WTC11 (cell line): Measurements from ENCODE around the gene CACNB4. TPM values are rescaled to one million over a fixed set of nuclear protein-coding genes. Genes with fewer than 3 reads are reported as not detected.
"Not testable (repeated sequence)": the region's sequence is repeated elsewhere in the genome, so short reads cannot be mapped to it uniquely, and the experiment has no call there.

ENCODE experiments used
- ATAC-seq: fragments of 200-7000 bp; cut with Tn5 transposase; 2 replicates; pipeline ENCODE4 v1.10.0; 2021; ENCODE audit warnings: mild to moderate bottlenecking, moderate library complexity
- CTCF ChIA-PET: fragments of 300-600 bp; sonication (Branson Sonifier 250); formaldehyde crosslinking; loops from one replicate; lab custom pipeline; 2021; ENCODE audit warnings: antibody characterized with exemption; lab: Charles Lee
- POLR2A ChIA-PET: fragments of 350-600 bp; sonication (Branson Sonifier 250); formaldehyde crosslinking; loops from one replicate; lab custom pipeline; 2021; ENCODE audit warnings: antibody characterized with exemption; lab: Charles Lee
- DNase-seq: peaks from one replicate; pipeline ENCODE4 v3.0.0; 2021; ENCODE audit warnings: low spot score
- H3K27ac Mint-ChIP-seq: 2 replicates; pipeline ENCODE4 v1.8.0; 2021; ENCODE audit warnings: mixed read lengths
- H3K27me3 Mint-ChIP-seq: 2 replicates; pipeline ENCODE4 v1.8.0; 2021; ENCODE audit warnings: low read depth, mild to moderate bottlenecking, moderate library complexity, mixed read lengths
- H3K36me3 Mint-ChIP-seq: 2 replicates; pipeline ENCODE4 v1.8.0; 2021; ENCODE audit warnings: mixed read lengths
- H3K4me1 Mint-ChIP-seq: 2 replicates; pipeline ENCODE4 v1.8.0; 2022; ENCODE audit warnings: mixed read lengths
- H3K4me3 Mint-ChIP-seq: 2 replicates; pipeline ENCODE4 v1.8.0; 2021; ENCODE audit warnings: mild to moderate bottlenecking, moderate library complexity, mixed read lengths
- H3K9me3 Mint-ChIP-seq: 2 replicates; pipeline ENCODE4 v1.8.0; 2021; ENCODE audit warnings: mixed read lengths
- CBFB ChIP-seq: sonication (generic); formaldehyde crosslinking; IDR thresholded peaks from 2 replicates; pipeline ENCODE4 v1.8.1; 2022; ENCODE audit warnings: mild to moderate bottlenecking, low read depth, missing genetic modification reagents
- CREB1 ChIP-seq: sonication (generic); formaldehyde crosslinking; IDR thresholded peaks from 2 replicates; pipeline ENCODE4 v1.8.0; 2023; ENCODE audit warnings: mild to moderate bottlenecking, missing genetic modification reagents
- CREM ChIP-seq: sonication (generic); formaldehyde crosslinking; IDR thresholded peaks from 2 replicates; pipeline ENCODE4 v1.8.1; 2022; ENCODE audit warnings: mild to moderate bottlenecking, missing genetic modification reagents, moderate library complexity
- ETV6 ChIP-seq: sonication (generic); formaldehyde crosslinking; IDR thresholded peaks from 2 replicates; pipeline ENCODE4 v1.8.1; 2022; ENCODE audit warnings: mild to moderate bottlenecking, missing genetic modification reagents
- FOXJ3 ChIP-seq: sonication (generic); formaldehyde crosslinking; IDR thresholded peaks from 2 replicates; pipeline ENCODE4 v1.9.0; 2021; ENCODE audit warnings: missing genetic modification reagents, mild to moderate bottlenecking, borderline replicate concordance
- FOXK1 ChIP-seq: sonication (generic); formaldehyde crosslinking; IDR thresholded peaks from 2 replicates; pipeline ENCODE4 v1.8.0; 2022; ENCODE audit warnings: mild to moderate bottlenecking, moderate library complexity, missing genetic modification reagents
- FOXP1 ChIP-seq: sonication (generic); formaldehyde crosslinking; IDR thresholded peaks from 2 replicates; pipeline ENCODE4 v1.8.0; 2022; ENCODE audit warnings: missing genetic modification reagents, mild to moderate bottlenecking, moderate library complexity, borderline replicate concordance
- FOXP4 ChIP-seq: sonication (generic); formaldehyde crosslinking; IDR thresholded peaks from 2 replicates; pipeline ENCODE4 v1.8.0; 2022; ENCODE audit warnings: mild to moderate bottlenecking, missing genetic modification reagents
- GTF2I ChIP-seq: fragments of 250-450 bp; sonication (Bioruptor Pico); conservative IDR thresholded peaks from 2 replicates; pipeline ENCODE4 v1.4.0; 2021; ENCODE audit warnings: mild to moderate bottlenecking
- NFATC4 ChIP-seq: fragments of 250-450 bp; sonication (Bioruptor Pico); IDR thresholded peaks from 2 replicates; pipeline ENCODE4 v1.9.0; 2021; ENCODE audit warnings: mild to moderate bottlenecking
- NR3C1 ChIP-seq: sonication (generic); formaldehyde crosslinking; conservative IDR thresholded peaks from 2 replicates; pipeline ENCODE4 v1.8.1; 2023; ENCODE audit warnings: low read depth, mild to moderate bottlenecking, missing genetic modification reagents
- OVOL2 ChIP-seq: fragments of 250-450 bp; sonication (Bioruptor Pico); IDR thresholded peaks from 2 replicates; pipeline ENCODE4 v1.9.0; 2021; ENCODE audit warnings: mild to moderate bottlenecking, borderline replicate concordance
- PRRX2 ChIP-seq: fragments of 250-450 bp; sonication (Bioruptor Pico); IDR thresholded peaks from 2 replicates; pipeline ENCODE4 v1.8.0; 2021; ENCODE audit warnings: mild to moderate bottlenecking
- SMAD3 ChIP-seq: sonication (generic); formaldehyde crosslinking; IDR thresholded peaks from 2 replicates; pipeline ENCODE4 v1.8.0; 2022; ENCODE audit warnings: missing genetic modification reagents, mild to moderate bottlenecking, borderline replicate concordance
- TCF7 ChIP-seq: sonication (generic); formaldehyde crosslinking; IDR thresholded peaks from 2 replicates; pipeline ENCODE4 v1.8.0; 2022; ENCODE audit warnings: mild to moderate bottlenecking, low read depth, missing genetic modification reagents, moderate library complexity
- TEAD4 ChIP-seq: sonication (generic); formaldehyde crosslinking; IDR thresholded peaks from 2 replicates; pipeline ENCODE4 v1.8.0; 2022; ENCODE audit warnings: mild to moderate bottlenecking, missing genetic modification reagents
- ZNF121 ChIP-seq: sonication (generic); formaldehyde crosslinking; IDR thresholded peaks from 2 replicates; pipeline ENCODE4 v1.8.0; 2023; ENCODE audit warnings: missing genetic modification reagents
- ZNF232 ChIP-seq: sonication (generic); formaldehyde crosslinking; IDR thresholded peaks from 2 replicates; pipeline ENCODE4 v1.8.0; 2022; ENCODE audit warnings: mild to moderate bottlenecking, missing genetic modification reagents
- ZNF532 ChIP-seq: fragments of 250-450 bp; sonication (Bioruptor Pico); IDR thresholded peaks from 2 replicates; pipeline ENCODE4 v1.9.0; 2021; ENCODE audit warnings: mild to moderate bottlenecking, borderline replicate concordance
- total RNA-seq: library from RNA; stranded (reverse); gene quantifications from 3 replicates; pipeline ENCODE4 v1.2.3, GENCODE V29; 2021
- TF ChIP-seq, protein P1 (sequence below): sonication (generic); formaldehyde crosslinking; IDR thresholded peaks from 2 replicates; pipeline ENCODE4 v1.8.1; 2023; ENCODE audit warnings: mild to moderate bottlenecking, missing genetic modification reagents
- TF ChIP-seq, protein P2 (sequence below): sonication (generic); formaldehyde crosslinking; IDR thresholded peaks from 2 replicates; pipeline ENCODE4 v1.8.0; 2022; ENCODE audit warnings: mild to moderate bottlenecking, missing genetic modification reagents

The CACNB4 gene
- total RNA-seq, 1 experiment from 2014 or later, result 4.7 TPM

- H3K9me3 Mint-ChIP-seq, result peaks cover 6% of the 10 kb centered on the region; the same call in 1 of the 2 replicates
- no peak for ATAC-seq
- no peak overlapping the region for H3K4me3 Mint-ChIP-seq
- ChIA-PET CTCF (no interaction called here), POLR2A (no interaction called here)
- DNase-seq, result no peak
- peaks cover 9% of the 10 kb centered on the region for H3K4me1 Mint-ChIP-seq
- no peaks in the 10 kb centered on the region for H3K36me3 Mint-ChIP-seq
- TF ChIP-seq CBFB (CRISPR knock-in tag), result no peak
- no peak for TF ChIP-seq ZNF121 (CRISPR knock-in tag)
- no peak for TF ChIP-seq ZNF232 (CRISPR knock-in tag)
- no peak for TF ChIP-seq CREB1 (CRISPR knock-in tag)
- no peaks in the 10 kb centered on the region for H3K27me3 Mint-ChIP-seq
- no peak overlapping the region for H3K27ac Mint-ChIP-seq
Measured at GRCh38 chr2:152114366-152114765, 15.5 kb upstream of the CACNB4 start.

DNA sequence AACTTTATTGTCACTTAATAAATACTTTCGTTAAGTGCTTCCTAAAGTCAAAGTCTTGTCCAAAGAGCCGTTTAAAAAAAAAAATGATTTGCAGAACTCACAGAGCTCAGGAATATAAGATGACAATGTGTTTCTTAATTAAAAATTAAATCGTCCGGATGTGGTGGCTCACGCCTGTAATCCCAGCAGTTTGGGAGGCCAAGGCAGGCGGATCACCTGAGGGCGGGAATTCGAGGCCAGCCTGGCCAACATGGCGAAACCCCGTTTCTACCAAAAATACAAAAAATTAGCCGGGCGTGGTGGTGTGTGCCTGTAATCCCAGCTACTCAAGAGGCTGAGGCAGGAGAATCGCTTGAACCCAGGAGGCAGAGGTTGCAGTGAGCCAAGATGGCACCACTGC is 8.3 kb upstream of the CACNB4 start:
- H3K4me3 Mint-ChIP-seq, H3K27me3 Mint-ChIP-seq, H3K9me3 Mint-ChIP-seq, H3K36me3 Mint-ChIP-seq, POLR2A ChIA-PET, H3K27ac Mint-ChIP-seq, CTCF ChIA-PET, DNase-seq, H3K4me1 Mint-ChIP-seq, ATAC-seq: not testable (repeated sequence)

DNA sequence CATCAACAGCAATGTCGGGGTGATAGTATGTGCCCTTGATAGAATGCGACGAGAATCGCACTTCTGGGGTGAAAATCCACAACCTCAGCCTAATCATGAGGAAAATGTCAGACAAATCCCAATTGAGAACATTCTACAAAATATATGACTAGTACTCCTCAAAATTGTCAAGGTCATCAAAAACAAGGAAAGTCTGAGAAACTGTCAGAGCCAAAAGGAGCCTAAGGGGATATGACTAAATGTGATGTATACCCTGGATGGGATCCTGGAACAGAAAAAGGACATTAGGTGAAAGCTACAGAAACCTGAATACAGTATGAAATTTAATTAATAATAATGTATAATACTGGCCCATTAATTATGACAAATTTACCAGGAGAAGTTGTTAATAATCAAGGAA is 7.6 kb upstream of the CACNB4 start:
- Mint-ChIP-seq H3K36me3 (no peaks in the 10 kb centered on the region), H3K4me3 (no peak overlapping the region), H3K9me3 (no peaks in the 10 kb centered on the region), H3K4me1 (peaks cover 7% of the 10 kb centered on the region), H3K27me3 (peaks cover 5% of the 10 kb centered on the region), H3K27ac (no peak overlapping the region)
- ATAC-seq (no peak), DNase-seq (no peak)
- ChIA-PET CTCF (no interaction called here), POLR2A (no interaction called here)
- TF ChIP-seq ETV6 (CRISPR knock-in tag) (no peak), TCF7 (no peak), OVOL2 (CRISPR knock-in tag) (no peak), ZNF121 (CRISPR knock-in tag) (no peak), FOXP4 (no peak), NR3C1 (CRISPR knock-in tag) (no peak), ZNF532 (no peak)

- ChIA-PET CTCF (interaction anchor here (0.7 kb wide), 1 partner anchor 63 kb away, joined by 3 read pairs; no protein-coding TSS in a partner anchor), POLR2A (no interaction called here)
- Mint-ChIP-seq H3K27me3 (peaks cover 33% of the 10 kb centered on the region), H3K4me3 (no peak overlapping the region), H3K4me1 (peaks cover 8% of the 10 kb centered on the region), H3K36me3 (no peaks in the 10 kb centered on the region), H3K9me3 (no peaks in the 10 kb centered on the region), H3K27ac (no peak overlapping the region)
- DNase-seq (no peak), ATAC-seq (no peak)
- TF ChIP-seq SMAD3 (CRISPR knock-in tag), result no peak
- TF ChIP-seq FOXJ3, result no peak
- no peak for TF ChIP-seq NFATC4
- no peak for TF ChIP-seq TEAD4
- TF ChIP-seq, protein P1, sequence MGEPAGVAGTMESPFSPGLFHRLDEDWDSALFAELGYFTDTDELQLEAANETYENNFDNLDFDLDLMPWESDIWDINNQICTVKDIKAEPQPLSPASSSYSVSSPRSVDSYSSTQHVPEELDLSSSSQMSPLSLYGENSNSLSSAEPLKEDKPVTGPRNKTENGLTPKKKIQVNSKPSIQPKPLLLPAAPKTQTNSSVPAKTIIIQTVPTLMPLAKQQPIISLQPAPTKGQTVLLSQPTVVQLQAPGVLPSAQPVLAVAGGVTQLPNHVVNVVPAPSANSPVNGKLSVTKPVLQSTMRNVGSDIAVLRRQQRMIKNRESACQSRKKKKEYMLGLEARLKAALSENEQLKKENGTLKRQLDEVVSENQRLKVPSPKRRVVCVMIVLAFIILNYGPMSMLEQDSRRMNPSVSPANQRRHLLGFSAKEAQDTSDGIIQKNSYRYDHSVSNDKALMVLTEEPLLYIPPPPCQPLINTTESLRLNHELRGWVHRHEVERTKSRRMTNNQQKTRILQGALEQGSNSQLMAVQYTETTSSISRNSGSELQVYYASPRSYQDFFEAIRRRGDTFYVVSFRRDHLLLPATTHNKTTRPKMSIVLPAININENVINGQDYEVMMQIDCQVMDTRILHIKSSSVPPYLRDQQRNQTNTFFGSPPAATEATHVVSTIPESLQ (CRISPR knock-in tag), result no peak
- no peak for TF ChIP-seq PRRX2 (CRISPR knock-in tag)
- TF ChIP-seq GTF2I (CRISPR knock-in tag), result no peak
- TF ChIP-seq, protein P2, sequence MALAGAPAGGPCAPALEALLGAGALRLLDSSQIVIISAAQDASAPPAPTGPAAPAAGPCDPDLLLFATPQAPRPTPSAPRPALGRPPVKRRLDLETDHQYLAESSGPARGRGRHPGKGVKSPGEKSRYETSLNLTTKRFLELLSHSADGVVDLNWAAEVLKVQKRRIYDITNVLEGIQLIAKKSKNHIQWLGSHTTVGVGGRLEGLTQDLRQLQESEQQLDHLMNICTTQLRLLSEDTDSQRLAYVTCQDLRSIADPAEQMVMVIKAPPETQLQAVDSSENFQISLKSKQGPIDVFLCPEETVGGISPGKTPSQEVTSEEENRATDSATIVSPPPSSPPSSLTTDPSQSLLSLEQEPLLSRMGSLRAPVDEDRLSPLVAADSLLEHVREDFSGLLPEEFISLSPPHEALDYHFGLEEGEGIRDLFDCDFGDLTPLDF (CRISPR knock-in tag), result no peak
- TF ChIP-seq FOXK1 (CRISPR knock-in tag), result no peak
- TF ChIP-seq OVOL2 (CRISPR knock-in tag), result no peak
- no peak for TF ChIP-seq CREM (CRISPR knock-in tag)
- no peak for TF ChIP-seq FOXP1 (CRISPR knock-in tag)
Measured at GRCh38 chr2:152103271-152103670, 4.4 kb upstream of the CACNB4 start.
